H1 (cell line): ENCODE measurements around the gene CPNE5.

Experiments
- CREB1 ChIP-seq: IDR thresholded peaks from 2 replicates; pipeline ENCODE4 v1.6.1; 2012; ENCODE audit warnings: inconsistent platforms
- CTCF ChIP-seq, 3 experiments: IDR thresholded peaks; 1 replicate in 2 of 3; 2 replicates in 1 of 3; pipeline versions ENCODE4 v1.5.1 to v1.6.1; 2011; ENCODE audit warnings: low read length in 3 of 3, mild to moderate bottlenecking in 3 of 3, inconsistent platforms in 2 of 3, low read depth in 1 of 3, moderate library complexity in 1 of 3; ENCODE audit not compliant: insufficient read depth in 1 of 3; ENCODE audit errors: control extremely low read depth in 1 of 3
- EP300 ChIP-seq, 2 experiments: IDR thresholded peaks; 1 replicate in 1 of 2; 2 replicates in 1 of 2; pipeline ENCODE4 v1.6.1; 2011 to 2012; ENCODE audit warnings: low read depth in 2 of 2, low read length in 2 of 2, mild to moderate bottlenecking in 2 of 2, borderline replicate concordance in 1 of 2, inconsistent platforms in 1 of 2, moderate library complexity in 1 of 2
- EZH2 ChIP-seq: fragments of 200-600 bp; sonication (generic); IDR thresholded peaks from 2 replicates; pipeline ENCODE4 v1.7.1; 2012; ENCODE audit warnings: low read depth, mild to moderate bottlenecking, moderate library complexity, low read length, inconsistent platforms; ENCODE audit not compliant: severe bottlenecking
- GABPA ChIP-seq: IDR thresholded peaks from 2 replicates; pipeline ENCODE4 v1.6.1; 2011; ENCODE audit warnings: mild to moderate bottlenecking, low read length, moderate library complexity, borderline replicate concordance; ENCODE audit not compliant: insufficient read depth
- JUN ChIP-seq: IDR thresholded peaks from 2 replicates; pipeline ENCODE4 v1.6.1; 2011; ENCODE audit warnings: low read depth, mild to moderate bottlenecking, improper control_type of control experiment, low read length
- KDM1A ChIP-seq: fragments of 200-600, 300-600 bp; sonication (generic); IDR thresholded peaks from 2 replicates; pipeline ENCODE4 v1.7.1; 2016; ENCODE audit warnings: mild to moderate bottlenecking, low read length, borderline replicate concordance
- POLR2A ChIP-seq, 2 experiments: IDR thresholded peaks; 1 replicate in 1 of 2; 2 replicates in 1 of 2; pipeline ENCODE4 v1.6.1; 2011; ENCODE audit warnings: low read depth in 2 of 2, low read length in 2 of 2, mild to moderate bottlenecking in 2 of 2; ENCODE audit errors: control extremely low read depth in 1 of 2
- POLR2AphosphoS5 ChIP-seq: IDR thresholded peaks from 2 replicates; pipeline ENCODE4 v1.6.1; 2011; ENCODE audit warnings: low read depth, low read length
- RAD21 ChIP-seq, 2 experiments: IDR thresholded peaks in 1 of 2; conservative IDR thresholded peaks in 1 of 2; 2 replicates each; pipeline ENCODE4 v1.6.1; 2011; ENCODE audit warnings: low read depth in 2 of 2, low read length in 2 of 2, improper control_type of control experiment in 1 of 2, inconsistent platforms in 1 of 2, mild to moderate bottlenecking in 1 of 2, moderate library complexity in 1 of 2
- RNF2 ChIP-seq: fragments of 200-900, 300-1000 bp; sonication (generic); IDR thresholded peaks from 2 replicates; pipeline ENCODE4 v1.7.1; 2016; ENCODE audit warnings: borderline replicate concordance, low read depth, mild to moderate bottlenecking, antibody characterized with exemption, low read length; ENCODE audit not compliant: poor library complexity, severe bottlenecking; ENCODE audit errors: missing control alignments
- SRF ChIP-seq: IDR thresholded peaks from 2 replicates; pipeline ENCODE4 v1.6.1; 2011; ENCODE audit warnings: mild to moderate bottlenecking, low read depth, low read length, moderate library complexity
- TAF7 ChIP-seq: optimal IDR thresholded peaks from 2 replicates; pipeline ENCODE3; 2011; ENCODE audit warnings: low read depth, mild to moderate bottlenecking, inconsistent platforms, low read length, moderate library complexity, borderline replicate concordance
- YY1 ChIP-seq: IDR thresholded peaks from 2 replicates; pipeline ENCODE4 v1.6.1; 2011; ENCODE audit warnings: low read depth, mild to moderate bottlenecking, low read length

GRCh38 chr6:36851149-36851614, 11.9 kb upstream of the CPNE5 start:
- TF ChIP-seq RAD21 (IDR thresholded peaks at IDR 0.05 in 1 of 2, conservative IDR thresholded peaks at IDR 0.05 in 1 of 2; ENCODE audit: low read depth in 2 of 2, low read length in 2 of 2) (peak; percentile 81 to 89), KDM1A (no peak), POLR2AphosphoS5 (no peak), EP300 (IDR thresholded peaks at IDR 0.05; ENCODE audit: borderline replicate concordance in 1 of 2, low read depth in 2 of 2, low read length in 2 of 2) (no peak), EZH2 (no peak), CTCF (IDR thresholded peaks at IDR 0.05; ENCODE audit: control extremely low read depth in 1 of 3, insufficient read depth in 1 of 3, low read depth in 1 of 3, low read length in 3 of 3) (peak in 2 of 3 experiments; percentile 75 to 85; a peak in 3 of 4 replicates), SRF (no peak), POLR2A (IDR thresholded peaks at IDR 0.05; ENCODE audit: control extremely low read depth in 1 of 2, low read depth in 2 of 2, low read length in 2 of 2) (no peak), RNF2 (no peak), GABPA (0 out of 2 replicates have a peak, but pooled peaks have one; percentile 26), TAF7 (no peak), JUN (no peak), YY1 (no peak), CREB1 (no peak)
